Jurkat, Clone E6-1 (cell line): ENCODE data around the gene CFAP141.
A peak's percentile ranks its signal among the peaks of the same experiment; 100 is the strongest.

Source experiments
- DNase-seq: peaks from one replicate; pipeline ENCODE4 v3.0.0-alpha.2; 2011; ENCODE audit warnings: low read depth, low spot score
- H3K4me3 ChIP-seq: 2 replicates; pipeline ENCODE4 v1.5.1; 2011; ENCODE audit warnings: mild to moderate bottlenecking, low read length, control low read depth, moderate library complexity

Gene CFAP141

GRCh38 chr1:154178911-154179811 lies 27.0 kb downstream of the CFAP141 start:
- DNase-seq: no peak
- no peak overlapping the region for H3K4me3 ChIP-seq

DNA sequence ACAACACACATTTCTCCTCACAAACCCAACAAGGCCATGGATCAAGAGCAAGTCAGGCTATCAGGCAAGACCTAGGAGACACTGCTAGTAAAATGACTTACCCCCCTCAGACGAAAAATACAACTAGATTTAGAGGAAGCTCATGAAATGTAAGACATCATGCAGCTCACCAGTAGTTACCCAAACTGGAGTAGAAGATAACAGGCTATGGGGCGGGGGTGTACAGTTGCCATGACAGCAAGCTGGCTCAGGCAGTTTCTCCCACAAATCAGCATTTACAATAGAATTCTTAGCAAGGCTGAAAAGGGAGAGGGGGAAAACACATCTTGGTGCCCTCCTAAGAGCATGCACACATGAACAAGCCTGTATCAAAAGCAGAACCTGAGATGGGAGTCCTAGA lies 28.1 kb downstream of the CFAP141 start:
- H3K4me3 ChIP-seq: no peak overlapping the region
- no peak for DNase-seq

GRCh38 chr1:154176337-154176736 lies 29.8 kb downstream of the CFAP141 start:
- H3K4me3 ChIP-seq: no peak overlapping the region
- no peak for DNase-seq

DNA sequence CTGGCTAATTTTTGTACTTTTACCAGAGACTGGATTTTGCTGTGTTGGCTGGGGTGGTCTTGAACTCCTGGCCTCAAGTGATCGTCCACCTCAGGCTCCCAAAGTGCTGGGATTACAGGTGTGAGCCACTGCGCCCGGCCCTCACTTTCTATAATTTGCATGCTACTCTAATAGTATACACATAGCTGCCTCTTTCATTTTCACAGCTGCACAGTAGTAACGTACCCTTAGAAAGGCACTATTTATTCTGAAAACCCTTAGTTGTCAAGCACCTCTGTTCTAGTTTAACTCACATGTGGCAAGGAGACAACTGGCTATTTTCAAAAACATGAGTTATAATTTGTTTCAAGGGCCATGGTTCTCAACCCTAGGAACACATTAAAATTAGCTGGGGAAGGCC lies 31.5 kb downstream of the CFAP141 start:
- no peak for DNase-seq
- no peak overlapping the region for H3K4me3 ChIP-seq

GRCh38 chr1:154171880-154172279 lies 34.3 kb downstream of the CFAP141 start:
- no peak overlapping the region for H3K4me3 ChIP-seq
- DNase-seq: no peak

- H3K4me3 ChIP-seq: no peak overlapping the region
- no peak for DNase-seq
Observed at GRCh38 chr1:154171223-154171583, 34.9 kb downstream of the CFAP141 start.

GRCh38 chr1:154170547-154171222 lies 35.4 kb downstream of the CFAP141 start:
- no peak for DNase-seq
- H3K4me3 ChIP-seq: no peak overlapping the region

DNA sequence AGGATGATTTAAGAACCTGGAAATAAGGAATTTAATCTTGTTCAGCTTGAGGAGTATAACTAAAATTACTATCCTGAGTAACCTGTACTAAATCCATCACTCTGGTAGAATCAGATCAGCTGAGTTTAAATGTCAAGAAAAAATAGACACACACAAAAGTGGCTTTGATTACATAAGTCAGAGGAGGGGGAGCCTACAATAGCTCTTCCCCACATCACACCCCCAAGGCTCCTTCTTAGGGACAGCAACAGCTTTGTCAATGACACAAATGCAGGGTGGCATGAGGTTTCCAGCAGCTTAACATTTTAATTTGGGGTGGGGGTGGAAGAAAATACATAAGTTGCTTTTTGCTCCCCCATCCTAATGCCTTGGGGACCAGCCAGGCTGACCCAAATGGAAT lies 38.7 kb downstream of the CFAP141 start:
- no peak overlapping the region for H3K4me3 ChIP-seq
- no peak for DNase-seq

DNA sequence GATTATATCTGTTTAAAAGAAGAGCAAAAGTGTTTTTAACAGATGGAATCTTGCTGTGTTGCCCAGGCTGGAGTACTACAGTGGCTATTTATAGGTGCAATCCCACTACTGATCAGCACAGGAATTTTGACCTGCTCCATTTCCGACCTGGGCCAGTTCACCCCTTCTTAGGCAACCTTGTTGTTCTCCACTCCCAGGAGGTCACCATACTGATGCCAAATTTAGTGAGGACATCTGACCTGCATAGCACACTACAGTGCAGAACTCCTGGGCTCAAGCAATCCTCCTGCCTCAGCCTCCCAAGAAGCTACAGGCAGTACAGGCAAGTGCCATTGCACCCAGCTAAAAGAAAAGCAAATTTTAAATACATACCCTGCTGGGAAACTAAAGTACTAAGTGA lies 39.9 kb downstream of the CFAP141 start:
- no peak overlapping the region for H3K4me3 ChIP-seq
- DNase-seq: no peak

GRCh38 chr1:154159554-154159953 lies 46.6 kb downstream of the CFAP141 start:
- DNase-seq: no peak
- no peak overlapping the region for H3K4me3 ChIP-seq

GRCh38 chr1:154158307-154159125 lies 47.6 kb downstream of the CFAP141 start:
- DNase-seq: no peak
- H3K4me3 ChIP-seq: no peak overlapping the region

- H3K4me3 ChIP-seq: no peak overlapping the region
- DNase-seq: peak; percentile 90
Observed at GRCh38 chr1:154157520-154158306, 48.4 kb downstream of the CFAP141 start.

DNA sequence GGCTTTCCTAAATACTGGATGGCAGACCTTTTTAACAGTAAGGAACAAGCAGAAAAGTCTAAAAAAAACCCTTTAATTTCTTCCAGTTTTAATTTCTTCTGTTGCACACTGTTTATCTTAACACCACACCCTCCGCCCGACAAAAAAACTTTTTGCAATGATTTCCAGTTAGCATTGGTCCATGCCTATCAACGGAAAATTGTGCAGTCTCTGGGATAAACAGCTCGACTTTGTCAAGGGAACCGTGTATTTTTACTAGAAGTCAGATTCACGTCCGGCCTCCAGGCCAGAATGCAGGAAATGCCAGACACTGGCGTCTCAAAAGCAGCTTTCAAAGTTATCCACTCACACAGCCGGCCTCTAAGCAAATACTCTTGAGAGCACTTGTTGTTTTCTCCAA lies 50.9 kb downstream of the CFAP141 start:
- no peak for DNase-seq
- H3K4me3 ChIP-seq: no peak overlapping the region

- no peak for DNase-seq
- no peak within 1 kb of the TSS for H3K4me3 ChIP-seq
Observed at GRCh38 chr1:154154534-154155191, 51.5 kb downstream of the CFAP141 start, which contains the start of gene NUP210L. Gene NUP210L, minus strand, starts transcription at chr1:154155073.

DNA sequence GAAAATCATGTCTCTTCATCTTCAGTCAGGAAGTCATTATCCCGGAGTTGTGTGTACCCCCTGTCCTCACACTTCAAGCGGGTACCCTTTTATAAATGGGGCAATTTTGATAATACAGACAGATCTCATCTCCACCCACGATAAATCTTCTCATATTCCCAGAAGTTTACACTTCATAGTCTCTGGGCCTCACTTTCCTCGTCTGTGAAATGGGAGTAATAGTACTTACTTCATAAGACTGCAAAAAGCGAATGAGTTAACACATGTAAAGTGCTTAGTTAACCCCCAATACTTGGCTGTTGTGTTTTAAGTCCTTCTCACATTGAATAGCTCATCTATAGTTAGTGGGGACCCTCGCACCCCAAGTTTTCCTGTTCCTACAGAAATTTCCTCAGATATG lies 52.1 kb downstream of the CFAP141 start:
- no peak for DNase-seq
- no peak overlapping the region for H3K4me3 ChIP-seq

GRCh38 chr1:154151311-154151710 lies 54.8 kb downstream of the CFAP141 start:
- no peak overlapping the region for H3K4me3 ChIP-seq
- no peak for DNase-seq
